AML-193 (cell line): Measurements from ENCODE around the gene AP2A2.
A peak's percentile ranks its signal among the peaks of the same experiment; 100 is the strongest.

ENCODE experiments used
- DNase-seq, 2 experiments: peaks; one replicate each; lab custom pipeline; 2025; lab: John Stamatoyannopoulos, UW

Gene AP2A2

GRCh38 chr11:924406-925157 is 1.1 kb upstream of the AP2A2 start:
- no peak for DNase-seq

- DNase-seq: no peak
Measured at GRCh38 chr11:925158-925495, 543 bp upstream of the AP2A2 start.

- no peak for DNase-seq
Measured at GRCh38 chr11:926341-926916, 759 bp downstream of the AP2A2 start.

GRCh38 chr11:927871-928270 is 2.2 kb downstream of the AP2A2 start:
- DNase-seq: no peak

- DNase-seq: no peak
Measured at GRCh38 chr11:928786-929185, 3.1 kb downstream of the AP2A2 start.

- no peak for DNase-seq
Measured at GRCh38 chr11:929405-929804, 3.7 kb downstream of the AP2A2 start.

- no peak for DNase-seq
Measured at GRCh38 chr11:931385-931784, 5.7 kb downstream of the AP2A2 start.

- DNase-seq: peak in 1 of 2 experiments; percentile 19
Measured at GRCh38 chr11:932435-932834, 6.8 kb downstream of the AP2A2 start.

GRCh38 chr11:933142-933851 is 7.6 kb downstream of the AP2A2 start:
- no peak for DNase-seq

- DNase-seq: no peak
Measured at GRCh38 chr11:933936-934335, 8.3 kb downstream of the AP2A2 start.

GRCh38 chr11:934527-934926 is 8.9 kb downstream of the AP2A2 start:
- no peak for DNase-seq

GRCh38 chr11:936199-936598 is 10.5 kb downstream of the AP2A2 start:
- DNase-seq: no peak

GRCh38 chr11:937841-938261 is 12.2 kb downstream of the AP2A2 start:
- DNase-seq: no peak

GRCh38 chr11:940496-941135 is 14.9 kb downstream of the AP2A2 start:
- no peak for DNase-seq

- DNase-seq: no peak
Measured at GRCh38 chr11:942823-943222, 17.2 kb downstream of the AP2A2 start.

GRCh38 chr11:944711-945470 is 19.2 kb downstream of the AP2A2 start:
- no peak for DNase-seq

- no peak for DNase-seq
Measured at GRCh38 chr11:945986-946385, 20.3 kb downstream of the AP2A2 start.

GRCh38 chr11:947744-948143 is 22.1 kb downstream of the AP2A2 start:
- no peak for DNase-seq

GRCh38 chr11:951507-951906 is 25.8 kb downstream of the AP2A2 start:
- DNase-seq: no peak

GRCh38 chr11:952406-953385 is 27.0 kb downstream of the AP2A2 start:
- DNase-seq: no peak

- DNase-seq: no peak
Measured at GRCh38 chr11:953512-953911, 27.8 kb downstream of the AP2A2 start.
